Renal cortex interstitium (tissue), 11 donors: ENCODE data around the gene GALK1. TPM values are rescaled to one million over a fixed set of nuclear protein-coding genes. Genes with fewer than 3 reads are reported as not detected.
A peak's percentile ranks its signal among the peaks of the same experiment; 100 is the strongest.

ENCODE experiments used
- DNase-seq, 11 donors: peaks; one replicate each; pipeline ENCODE4 v3.0.0-alpha.2; 2013; ENCODE audit warnings: low read depth in 9 of 11, low spot score in 4 of 11; ENCODE audit errors: extremely low read depth in 1 of 11
- polyA plus RNA-seq, 3 donors: library from polyadenylated mRNA; unstranded; fragments of 120-200 nt; gene quantifications; one replicate each; pipeline ENCODE4 v1.2.1, GENCODE V29; 2013; ENCODE audit not compliant: insufficient read length in 3 of 3

The GALK1 gene
- polyA plus RNA-seq, 3 donors = 19.7 to 37.6 (median 32.9) TPM

DNA sequence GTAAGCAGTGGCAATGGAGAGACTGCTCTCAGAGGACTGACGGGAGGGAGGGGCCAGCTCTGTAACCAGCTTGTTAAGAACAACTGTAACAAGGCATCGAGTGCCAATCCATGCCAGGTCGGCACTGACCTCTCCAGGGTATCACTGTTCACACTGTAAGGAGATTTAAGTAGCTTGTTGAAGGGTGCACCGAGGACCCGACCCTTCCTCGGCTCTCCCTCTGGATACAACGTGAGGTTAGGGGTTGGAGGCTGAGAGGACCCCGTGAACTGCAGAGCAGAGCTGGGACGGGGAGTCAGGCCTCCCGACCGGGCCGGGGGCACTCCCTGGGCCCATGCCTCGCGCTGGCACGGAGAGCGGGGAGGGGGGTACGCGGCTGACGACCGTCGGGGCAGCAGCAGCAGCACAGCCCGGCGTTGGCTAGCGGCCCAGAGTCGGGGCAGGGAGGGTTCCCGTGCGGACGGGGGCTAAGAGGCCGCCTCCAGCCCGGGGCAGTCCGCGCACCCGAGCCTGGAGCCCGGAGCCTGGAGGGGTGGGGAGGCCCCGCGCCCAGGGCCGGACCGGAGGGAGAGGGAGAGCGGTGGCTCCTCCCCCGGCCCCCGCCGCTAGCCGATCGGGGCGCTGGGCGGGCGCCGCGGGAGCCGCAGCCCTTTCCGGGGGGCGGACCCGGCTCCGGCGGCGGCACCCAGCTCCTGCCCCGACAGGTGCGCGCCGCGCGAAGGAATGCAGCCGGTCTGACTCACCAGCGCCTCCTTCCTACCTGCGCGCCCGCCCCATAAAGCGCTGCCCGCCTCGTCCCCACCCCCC lies 44.1 kb downstream of the GALK1 start, which contains the start of gene ITGB4:
ITGB4 (plus strand) TSS at position 804 of the 807 bp plus-strand sequence. CDS start 3,245 bp downstream, outside the sequence.
- peak in 10 of 11 donors; percentile 13 to 54 (median 35) for DNase-seq

GRCh38 chr17:75719732-75720131 lies 45.3 kb downstream of the GALK1 start:
- no peak for DNase-seq

DNA sequence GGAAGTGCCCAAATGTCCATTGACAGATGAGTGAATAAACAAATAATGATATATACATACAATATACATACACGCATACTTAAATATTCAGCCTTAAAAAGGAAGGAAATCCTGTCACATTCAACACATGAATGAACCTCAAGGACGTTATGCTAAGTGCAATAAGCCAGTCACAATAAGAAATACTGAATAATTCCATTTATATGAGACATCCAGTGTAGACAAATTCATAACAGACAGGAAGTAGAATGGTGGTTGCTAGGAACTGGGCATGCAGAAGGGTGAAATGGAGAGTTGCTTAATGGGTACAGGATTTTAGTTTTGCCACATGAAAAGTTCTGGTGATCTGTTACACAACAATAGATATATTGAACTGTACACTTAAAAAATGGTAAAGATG lies 52.5 kb downstream of the GALK1 start:
- DNase-seq = no peak

Other genes starting within 250 kb of the GALK1 start
- gene CASKIN2, start 249.7 kb downstream of the GALK1 start, polyA plus RNA-seq = 10 to 100 TPM; 24.1 to 32.7 (median 28.3) TPM
- 10 to 100 TPM; 46.8 to 55.0 (median 47.2) TPM for gene TSEN54, start 248.7 kb downstream of the GALK1 start, polyA plus RNA-seq
- 100 to 1,000 TPM in 1 of 3 donors, 10 to 100 TPM in 2; 45.9 to 103 (median 60.8) TPM for gene LLGL2, start 239.5 kb downstream of the GALK1 start, polyA plus RNA-seq
- gene MYO15B, start 177.4 kb downstream of the GALK1 start, polyA plus RNA-seq = 100 to 1,000 TPM; 123 to 286 (median 163) TPM
- 10 to 100 TPM in 1 of 3 donors, 1 to 10 TPM in 2; 5.6 to 13.3 (median 5.7) TPM for gene SMIM5, start 131.8 kb downstream of the GALK1 start, polyA plus RNA-seq
- gene RECQL5, start 98.0 kb downstream of the GALK1 start, polyA plus RNA-seq = 10 to 100 TPM; 34.6 to 52.3 (median 44.1) TPM
- 10 to 100 TPM; 87.6 to 96.1 (median 94.4) TPM for gene SAP30BP, start 97.9 kb downstream of the GALK1 start, polyA plus RNA-seq
- gene ITGB4, start 43.7 kb downstream of the GALK1 start, polyA plus RNA-seq = 10 to 100 TPM in 2 of 3 donors, 1 to 10 TPM in 1; 9.9 to 14.7 (median 11.1) TPM
- 10 to 100 TPM; 34.1 to 52.2 (median 42.4) TPM for gene UNK, start 19.6 kb upstream of the GALK1 start, polyA plus RNA-seq
- gene UNC13D, start 79.2 kb upstream of the GALK1 start, polyA plus RNA-seq = 1 to 10 TPM; 4.5 to 6.9 (median 5.5) TPM
- 100 to 1,000 TPM in 1 of 3 donors, 10 to 100 TPM in 2; 73.9 to 104 (median 86.0) TPM for gene WBP2, start 90.1 kb upstream of the GALK1 start, polyA plus RNA-seq
- gene TRIM47, start 113.4 kb upstream of the GALK1 start, polyA plus RNA-seq = 1 to 10 TPM; 5.1 to 9.3 (median 9.3) TPM
- gene TRIM65, start 131.8 kb upstream of the GALK1 start, polyA plus RNA-seq = 10 to 100 TPM; 11.2 to 18.4 (median 15.5) TPM
- 10 to 100 TPM; 68.1 to 97.2 (median 95.4) TPM for gene MRPL38, start 139.7 kb upstream of the GALK1 start, polyA plus RNA-seq
- 10 to 100 TPM in 2 of 3 donors, 1 to 10 TPM in 1; 7.5 to 14.4 (median 12.4) TPM for gene FBF1, start 175.8 kb upstream of the GALK1 start, polyA plus RNA-seq
- 10 to 100 TPM; 31.0 to 37.8 (median 32.4) TPM for gene ACOX1, start 214.0 kb upstream of the GALK1 start, polyA plus RNA-seq
- gene TEN1, start 214.0 kb upstream of the GALK1 start, polyA plus RNA-seq = 10 to 100 TPM; 19.5 to 26.9 (median 23.3) TPM
- 10 to 100 TPM; 12.7 to 26.6 (median 15.7) TPM for gene CDK3, start 235.7 kb upstream of the GALK1 start, polyA plus RNA-seq